GM21723 (cell line): Measurements from ENCODE around the gene RNF41.

Source experiments
- ATAC-seq: cut with Tn5 transposase; IDR thresholded peaks from one replicate; pipeline ENCODE4 v1.9.1; 2021; ENCODE audit warnings: mild to moderate bottlenecking, moderate library complexity; ENCODE audit not compliant: unreplicated experiment

RNF41 gene

GRCh38 chr12:56154246-56154771 lies 67.4 kb downstream of the RNF41 start:
- no peak for ATAC-seq

GRCh38 chr12:56153678-56154065 lies 68.0 kb downstream of the RNF41 start:
- ATAC-seq: no peak

- no peak for ATAC-seq
These were observed 68.7 kb downstream of the RNF41 start for GRCh38 chr12:56152756-56153677.
